Hindlimb muscle (tissue), 1 donor: ENCODE data around the gene ABCG8. TPM values are rescaled to one million over a fixed set of nuclear protein-coding genes. Genes with fewer than 3 reads are reported as not detected.

Experiments used
- DNase-seq: peaks from one replicate; pipeline ENCODE4 v3.0.0-alpha.2; 2013
- polyA plus RNA-seq: library from polyadenylated mRNA; unstranded; fragments of 120-200 nt; gene quantifications from one replicate; pipeline ENCODE4 v1.2.1, GENCODE V29; 2013; ENCODE audit not compliant: insufficient read length

The ABCG8 gene
- 0.10 TPM for polyA plus RNA-seq

- no peak for DNase-seq
Observed at GRCh38 chr2:43838560-43839267, at the start of gene ABCG8, which contains the start of gene ABCG5. Gene ABCG8, plus strand, starts transcription at chr2:43838971. Its CDS starts 83 bp downstream, at chr2:43839054. Gene ABCG5, minus strand, starts transcription at chr2:43838839. Its CDS starts 160 bp downstream, at chr2:43838679.

DNA sequence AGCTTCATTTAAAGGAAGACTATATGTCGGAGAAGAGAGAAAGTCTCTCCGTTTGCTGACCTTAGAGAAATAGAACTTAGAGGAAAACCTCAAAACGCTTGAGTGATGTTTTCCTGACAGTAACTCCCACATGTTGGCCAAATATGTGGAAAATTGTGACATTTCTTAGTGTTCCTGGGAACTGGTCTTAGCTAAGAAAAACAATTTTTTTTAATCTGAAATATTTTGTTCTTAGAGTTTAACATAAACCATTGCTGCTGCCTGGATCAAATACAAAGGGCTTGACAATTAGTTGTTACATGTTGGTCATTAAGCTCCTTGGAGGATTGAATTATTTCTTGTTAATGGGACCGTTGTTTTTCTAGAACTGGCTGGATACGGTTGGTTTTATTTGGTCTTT, 48.6 kb upstream of the ABCG8 start:
- no peak for DNase-seq

DNA sequence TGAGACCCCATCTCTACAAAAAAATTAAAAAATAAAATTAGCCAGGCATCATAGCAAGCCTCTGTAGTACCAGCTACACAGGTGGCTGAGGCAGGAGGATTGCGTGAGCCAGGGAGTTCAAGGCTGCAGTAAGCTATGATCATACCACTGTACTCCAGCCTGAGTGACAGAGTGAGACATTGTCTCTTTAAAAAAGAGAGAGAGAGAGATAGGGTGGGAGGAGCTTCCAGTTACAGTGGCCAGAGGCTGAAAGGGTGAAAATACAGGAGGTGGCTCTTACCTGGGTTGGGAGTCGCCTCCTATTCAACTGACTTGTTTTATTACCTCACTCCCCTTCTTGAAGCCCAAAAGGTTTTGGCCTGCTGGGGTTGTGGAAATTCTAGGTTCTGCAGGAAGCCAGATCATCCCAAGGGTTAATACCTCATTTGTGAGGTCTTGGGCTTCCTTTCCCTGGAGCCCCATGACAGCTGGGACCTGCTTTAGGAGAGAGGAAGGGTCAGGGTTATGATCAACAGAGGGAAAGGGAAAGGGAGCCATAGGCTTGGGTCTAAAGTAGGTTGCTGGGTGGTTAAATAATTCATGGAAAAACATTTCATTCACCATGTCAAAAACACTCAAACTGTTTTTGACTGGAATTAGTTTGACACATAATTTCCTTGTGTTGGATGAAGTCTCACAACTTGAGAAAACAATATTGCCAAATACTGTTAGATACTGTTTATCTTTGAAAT, 47.6 kb upstream of the ABCG8 start:
- DNase-seq = no peak

GRCh38 chr2:43792653-43793052, 46.1 kb upstream of the ABCG8 start:
- no peak for DNase-seq

- DNase-seq = no peak
Observed at GRCh38 chr2:43794956-43795355, 43.8 kb upstream of the ABCG8 start.

DNA sequence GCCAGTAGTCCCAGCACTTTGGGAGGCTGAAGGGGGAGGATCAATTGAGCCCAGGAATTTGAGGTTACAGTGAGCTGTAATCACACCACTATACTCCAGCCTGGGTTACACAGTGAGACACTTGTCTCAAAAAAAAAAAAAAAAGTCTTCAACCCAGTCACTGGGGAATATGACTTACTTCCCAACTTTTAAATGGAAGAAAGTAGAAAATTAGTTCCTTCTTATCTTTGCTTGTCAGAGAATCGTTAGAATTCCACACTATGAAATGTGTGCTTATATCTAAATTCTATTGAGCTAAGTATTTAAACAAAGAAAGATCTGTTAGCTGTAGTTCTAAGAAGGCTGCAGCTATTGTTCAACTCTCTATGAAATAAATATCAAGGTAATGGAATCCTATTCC, 42.6 kb upstream of the ABCG8 start:
- no peak for DNase-seq

- DNase-seq = no peak
Observed at GRCh38 chr2:43798300-43798699, 40.5 kb upstream of the ABCG8 start.

DNA sequence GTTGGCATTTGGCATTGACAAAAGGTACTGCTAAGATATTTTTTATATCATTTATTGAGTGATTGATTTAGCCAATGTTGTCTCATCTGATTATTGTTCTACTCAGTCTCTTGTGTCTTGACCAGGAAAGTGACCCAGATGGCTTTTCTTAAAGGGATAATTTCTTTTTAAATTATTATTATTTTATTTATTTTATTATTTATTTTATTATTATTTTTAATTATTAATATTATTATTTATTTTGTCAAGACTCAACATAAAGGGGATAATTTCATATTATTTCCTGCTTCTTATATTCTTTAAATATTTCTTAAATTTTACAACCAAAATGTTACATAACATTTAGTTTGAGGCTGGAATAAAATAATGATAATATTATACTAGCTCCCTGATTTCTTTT, 37.9 kb upstream of the ABCG8 start:
- DNase-seq = no peak

GRCh38 chr2:43802135-43802534, 36.6 kb upstream of the ABCG8 start:
- no peak for DNase-seq

GRCh38 chr2:43803113-43803512, 35.7 kb upstream of the ABCG8 start:
- DNase-seq = no peak

GRCh38 chr2:43806719-43807031, 32.1 kb upstream of the ABCG8 start:
- DNase-seq = no peak

- no peak for DNase-seq
Observed at GRCh38 chr2:43810452-43810851, 28.3 kb upstream of the ABCG8 start.

GRCh38 chr2:43810888-43811287, 27.9 kb upstream of the ABCG8 start:
- DNase-seq = no peak

DNA sequence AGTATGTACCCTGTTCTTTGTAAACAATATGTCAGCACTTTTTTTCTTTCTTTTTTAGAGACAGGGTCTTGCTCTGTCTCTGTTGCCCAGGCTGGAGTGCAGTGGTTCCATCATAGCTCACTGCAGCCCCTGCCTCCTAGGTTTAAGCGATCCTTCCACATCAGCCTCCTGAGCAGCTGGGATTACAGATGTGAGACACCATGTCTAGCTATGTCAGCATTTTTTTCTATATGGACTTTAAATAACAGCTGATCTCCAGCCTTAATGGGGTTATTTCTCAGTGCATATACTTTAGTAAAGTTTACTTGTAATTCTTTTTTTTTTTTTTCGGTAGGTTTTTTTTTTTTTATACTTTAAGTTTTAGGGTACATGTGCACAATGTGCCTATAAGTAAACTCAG, 26.8 kb upstream of the ABCG8 start:
- no peak for DNase-seq

GRCh38 chr2:43812947-43813346, 25.8 kb upstream of the ABCG8 start:
- DNase-seq = no peak

DNA sequence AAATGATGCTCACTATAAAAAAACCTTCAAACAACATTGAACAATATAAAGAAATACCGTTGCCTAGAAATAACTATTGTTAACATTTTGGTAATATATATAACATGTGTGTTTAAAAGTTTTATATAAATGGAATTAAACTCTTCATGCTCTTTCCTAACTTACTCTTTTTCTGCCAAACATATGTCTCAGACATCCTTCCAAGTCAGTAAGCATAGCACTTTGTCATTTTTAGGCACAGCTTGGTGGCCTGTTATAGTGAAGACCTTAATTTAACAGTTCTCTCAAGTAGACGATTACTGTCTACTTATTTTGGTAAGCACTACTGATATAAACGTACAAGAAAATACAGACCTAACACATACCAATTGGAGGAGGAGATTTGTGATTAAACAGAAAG, 24.1 kb upstream of the ABCG8 start:
- no peak for DNase-seq

- DNase-seq = no peak
Observed at GRCh38 chr2:43818761-43819160, 20.0 kb upstream of the ABCG8 start.

- no peak for DNase-seq
Observed at GRCh38 chr2:43819491-43820163, 19.1 kb upstream of the ABCG8 start.

DNA sequence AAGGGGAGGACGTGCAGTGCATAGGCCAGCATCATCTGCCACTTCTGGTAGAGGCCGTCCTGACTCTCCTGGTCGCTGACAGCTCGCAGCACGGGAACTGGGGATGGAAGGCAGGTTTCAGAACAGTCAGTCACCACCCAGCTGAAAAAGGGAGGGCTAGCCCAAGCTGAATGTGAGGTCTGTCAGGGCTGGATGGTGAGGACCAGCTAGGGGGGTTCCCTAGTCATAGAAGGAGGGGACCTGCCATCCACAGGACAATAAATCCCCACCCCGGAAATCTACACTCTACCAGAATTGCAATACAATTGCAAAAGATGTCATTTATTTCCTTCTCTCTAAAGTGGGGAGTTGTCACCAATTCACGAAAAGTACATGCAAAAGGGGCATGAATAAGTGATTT, 15.9 kb upstream of the ABCG8 start:
- DNase-seq = no peak

- DNase-seq = no peak
Observed at GRCh38 chr2:43823751-43824150, 15.0 kb upstream of the ABCG8 start.

DNA sequence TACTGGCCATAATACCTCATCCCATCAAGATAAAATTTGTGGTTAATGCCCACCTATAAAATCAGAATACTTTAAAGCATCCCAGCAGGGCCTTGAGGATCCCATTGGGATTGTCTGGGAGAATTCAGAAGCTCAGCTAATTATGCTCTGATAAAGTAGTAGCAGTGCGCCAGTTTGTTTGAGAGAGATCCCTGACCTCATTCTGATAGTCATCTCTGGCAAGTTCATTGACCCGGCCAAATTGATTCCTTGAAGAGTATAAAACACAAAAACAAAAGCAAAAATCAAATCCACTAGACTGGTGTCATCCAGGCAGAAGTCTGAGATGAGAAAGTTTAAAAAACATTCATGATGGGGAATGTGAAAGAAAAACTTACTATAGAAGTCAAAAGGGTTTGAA, 14.3 kb upstream of the ABCG8 start:
- no peak for DNase-seq

GRCh38 chr2:43824951-43825493, 13.7 kb upstream of the ABCG8 start:
- no peak for DNase-seq

- DNase-seq = no peak
Observed at GRCh38 chr2:43825841-43826240, 12.9 kb upstream of the ABCG8 start.
